HL-60/S4 (cell line): Measurements from ENCODE around the gene ATXN1.

Experiments
- in situ Hi-C: fragments of 300-500 bp; cut with MboI; formaldehyde crosslinking; loops from 2 replicates; pipeline ENCODE4 v1.14.3; 2022; ENCODE audit warnings: low sequenced_read_pairs

The ATXN1 gene

GRCh38 chr6:16311763-16312162 is 449.5 kb downstream of the ATXN1 start:
- in situ Hi-C loops, result no loop called here

DNA sequence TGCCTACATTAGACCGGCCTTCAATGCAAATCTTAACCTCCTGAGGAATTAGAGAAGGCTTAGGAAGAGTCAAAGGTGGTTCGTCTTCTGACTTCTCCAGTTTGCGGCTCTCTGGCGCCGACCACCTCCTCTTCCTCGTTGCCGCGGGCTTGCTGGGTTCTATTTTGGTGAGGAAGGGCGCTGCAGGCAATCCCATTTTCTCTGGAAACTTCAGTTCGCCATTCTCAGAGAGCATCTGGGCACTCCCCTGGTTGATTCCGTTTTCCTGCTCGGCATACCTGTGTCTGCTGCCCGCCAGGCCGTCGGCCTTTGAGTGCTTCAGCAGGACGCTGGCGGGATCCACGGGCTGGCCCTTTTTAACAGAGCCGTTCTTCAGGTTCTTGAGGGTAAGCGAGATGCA is 454.9 kb downstream of the ATXN1 start:
- in situ Hi-C loops, result no loop called here

- in situ Hi-C loops, result no loop called here
These were observed 455.5 kb downstream of the ATXN1 start for GRCh38 chr6:16305788-16306187.

GRCh38 chr6:16305246-16305725 is 456.0 kb downstream of the ATXN1 start:
- in situ Hi-C loops, result no loop called here

- in situ Hi-C loops, result no loop called here
These were observed 458.3 kb downstream of the ATXN1 start for GRCh38 chr6:16302721-16303552.

DNA sequence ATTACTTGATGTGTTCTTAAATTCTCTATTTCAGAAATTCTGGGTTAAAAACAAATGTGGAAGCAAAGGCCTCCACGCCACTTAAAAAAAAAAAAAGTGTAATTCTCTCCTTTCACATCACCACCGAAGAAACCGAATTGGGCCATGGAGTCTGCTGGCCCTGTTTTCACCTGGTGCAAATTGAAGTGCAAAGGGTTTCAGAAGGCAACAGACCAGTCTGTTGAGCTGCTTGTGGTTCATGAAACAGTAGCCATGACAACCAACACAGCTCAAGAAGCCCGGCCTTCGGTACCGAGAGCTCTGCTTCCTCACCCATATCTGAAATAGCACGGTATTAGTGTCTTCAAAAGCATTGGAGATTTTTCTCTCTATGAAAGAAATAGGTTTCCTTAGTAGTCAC is 459.7 kb downstream of the ATXN1 start:
- in situ Hi-C loops, result no loop called here

GRCh38 chr6:16299861-16300260 is 461.4 kb downstream of the ATXN1 start:
- in situ Hi-C loops, result loop anchor here (25.0 kb wide), 1 partner anchor 787 kb away; no protein-coding TSS in a partner anchor

- in situ Hi-C loops, result loop anchor here (25.0 kb wide), 1 partner anchor 791 kb away; no protein-coding TSS in a partner anchor
These were observed 465.1 kb downstream of the ATXN1 start for GRCh38 chr6:16296061-16296670.

- in situ Hi-C loops, result loop anchor here (25.0 kb wide), 1 partner anchor 792 kb away; no protein-coding TSS in a partner anchor
These were observed 465.8 kb downstream of the ATXN1 start for GRCh38 chr6:16295471-16295870.

GRCh38 chr6:16295060-16295459 is 466.2 kb downstream of the ATXN1 start:
- in situ Hi-C loops, result loop anchor here (25.0 kb wide), 1 partner anchor 792 kb away; no protein-coding TSS in a partner anchor

GRCh38 chr6:16294371-16294770 is 466.9 kb downstream of the ATXN1 start:
- in situ Hi-C loops, result loop anchor here (25.0 kb wide), 1 partner anchor 793 kb away; no protein-coding TSS in a partner anchor

DNA sequence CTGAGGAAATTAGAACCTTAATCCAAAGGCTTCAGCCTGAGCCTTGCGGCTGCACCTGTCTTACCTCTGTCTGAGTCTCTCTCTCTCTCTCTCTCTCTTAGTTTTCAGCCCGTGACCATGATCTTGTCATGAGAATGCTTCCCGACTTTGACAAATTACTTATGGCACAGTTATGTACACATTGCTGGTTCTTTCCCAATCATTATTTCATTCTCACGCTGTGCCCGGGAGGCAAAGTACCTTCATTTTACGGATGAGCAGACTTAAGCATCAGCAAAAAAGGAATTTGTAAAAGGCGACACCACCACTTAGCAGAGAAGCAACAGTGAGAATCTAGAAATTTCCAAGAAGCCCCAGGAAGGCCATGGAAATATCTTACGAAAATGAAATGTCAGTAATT is 468.3 kb downstream of the ATXN1 start:
- in situ Hi-C loops, result loop anchor here (25.0 kb wide), 1 partner anchor 794 kb away; no protein-coding TSS in a partner anchor

- in situ Hi-C loops, result loop anchor here (25.0 kb wide), 1 partner anchor 795 kb away; no protein-coding TSS in a partner anchor
These were observed 468.8 kb downstream of the ATXN1 start for GRCh38 chr6:16292432-16292831.

GRCh38 chr6:16291739-16292138 is 469.5 kb downstream of the ATXN1 start:
- in situ Hi-C loops, result loop anchor here (25.0 kb wide), 1 partner anchor 796 kb away; no protein-coding TSS in a partner anchor

GRCh38 chr6:16288163-16288562 is 473.1 kb downstream of the ATXN1 start:
- in situ Hi-C loops, result loop anchor here (25.0 kb wide), 1 partner anchor 799 kb away; no protein-coding TSS in a partner anchor

- in situ Hi-C loops, result loop anchor here (25.0 kb wide), 1 partner anchor 801 kb away; no protein-coding TSS in a partner anchor
These were observed 475.1 kb downstream of the ATXN1 start for GRCh38 chr6:16286151-16286522.

GRCh38 chr6:16285467-16286150 is 475.7 kb downstream of the ATXN1 start:
- in situ Hi-C loops, result loop anchor here (25.0 kb wide), 1 partner anchor 802 kb away; no protein-coding TSS in a partner anchor

DNA sequence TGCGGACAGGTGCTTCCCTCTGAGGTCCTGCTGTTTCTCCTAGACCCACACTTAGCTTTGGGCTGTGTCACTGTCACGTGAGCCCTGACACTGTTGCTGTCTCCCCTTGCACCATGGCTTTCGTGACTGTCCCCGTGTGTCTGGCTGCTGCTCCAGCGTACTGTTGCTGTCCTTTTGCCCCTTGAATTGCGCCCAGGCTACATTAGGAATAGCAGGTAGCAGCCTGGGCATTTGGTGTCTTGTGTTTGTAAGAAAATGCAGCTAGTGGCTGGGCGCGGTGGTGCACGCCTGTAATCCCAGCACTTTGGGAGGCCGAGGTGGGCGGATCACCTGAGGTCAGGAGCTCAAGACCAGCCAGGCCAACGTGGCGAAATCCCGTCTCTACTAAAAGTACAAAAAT is 476.8 kb downstream of the ATXN1 start:
- in situ Hi-C loops, result loop anchor here (25.0 kb wide), 1 partner anchor 803 kb away; no protein-coding TSS in a partner anchor

GRCh38 chr6:16282370-16282769 is 478.9 kb downstream of the ATXN1 start:
- in situ Hi-C loops, result loop anchor here (25.0 kb wide), 1 partner anchor 805 kb away; no protein-coding TSS in a partner anchor

DNA sequence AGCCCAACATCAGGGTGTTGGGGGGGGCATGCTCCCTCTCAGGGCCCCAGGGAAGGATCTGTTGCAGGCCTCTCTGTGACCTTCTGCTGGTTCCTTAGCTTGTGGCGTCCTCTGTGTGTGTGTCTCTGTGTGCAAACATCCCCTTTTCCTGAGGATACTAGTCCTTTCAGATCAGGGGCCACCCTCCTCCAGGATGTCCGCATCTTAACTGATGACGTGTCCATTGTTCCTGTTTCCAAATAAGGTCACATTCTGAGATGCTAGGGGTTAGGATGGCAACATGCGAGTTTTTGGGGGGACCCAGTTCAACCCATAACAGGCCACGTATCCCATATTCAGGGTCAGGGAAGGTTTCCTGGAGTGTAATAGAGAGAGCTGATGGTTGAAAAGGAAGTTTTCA is 482.0 kb downstream of the ATXN1 start:
- in situ Hi-C loops, result loop anchor here (25.0 kb wide), 1 partner anchor 808 kb away; no protein-coding TSS in a partner anchor

DNA sequence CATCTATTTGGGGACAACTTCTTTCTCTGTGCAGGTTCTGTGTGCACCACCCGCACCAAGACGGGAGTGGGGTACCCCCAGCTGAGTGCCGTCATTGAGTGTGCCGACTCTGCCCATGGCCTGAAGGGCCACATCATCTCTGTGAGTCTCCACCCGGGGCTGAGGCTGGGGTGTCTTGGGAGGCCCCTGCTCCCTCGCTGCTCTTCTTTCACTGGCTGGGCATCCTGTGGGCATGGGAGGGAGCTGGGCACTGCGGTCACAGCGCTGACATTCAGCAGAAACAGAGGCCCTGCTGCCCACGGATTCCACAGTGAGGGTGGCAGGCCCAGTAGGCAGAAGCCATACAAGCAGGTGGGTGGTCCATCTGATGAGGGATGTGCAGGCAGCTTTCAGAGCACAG is 482.5 kb downstream of the ATXN1 start:
- in situ Hi-C loops, result loop anchor here (25.0 kb wide), 1 partner anchor 809 kb away; no protein-coding TSS in a partner anchor
